A673 (cell line): ENCODE data around the gene PPA2.

ENCODE experiments used
- CTCF ChIP-seq: fragments of 300-800, 200-600 bp; sonication (generic); conservative IDR thresholded peaks from 2 replicates; pipeline ENCODE4 v1.5.1; 2017; ENCODE audit warnings: low read depth, mild to moderate bottlenecking, antibody characterized with exemption, low read length, moderate library complexity, mixed read lengths
- EZH2 ChIP-seq: fragments of 200-600 bp; sonication (generic); IDR thresholded peaks from 2 replicates; pipeline ENCODE4 v1.6.1; 2017; ENCODE audit warnings: borderline replicate concordance, low read depth, mild to moderate bottlenecking, mixed read lengths, antibody characterized with exemption, low read length; ENCODE audit not compliant: poor library complexity, severe bottlenecking

- TF ChIP-seq EZH2: no peak
- no peak for TF ChIP-seq CTCF
These were observed 35.9 kb upstream of the PPA2 start for GRCh38 chr4:105509714-105510113.
